Non-pigmented ciliary epithelial cell (primary cell): ENCODE data around the gene PDE11A.

Experiments used
- DNase-seq: peaks from one replicate; pipeline ENCODE4 v3.0.0-alpha.2; 2010; ENCODE audit warnings: low read depth

The PDE11A gene

DNA sequence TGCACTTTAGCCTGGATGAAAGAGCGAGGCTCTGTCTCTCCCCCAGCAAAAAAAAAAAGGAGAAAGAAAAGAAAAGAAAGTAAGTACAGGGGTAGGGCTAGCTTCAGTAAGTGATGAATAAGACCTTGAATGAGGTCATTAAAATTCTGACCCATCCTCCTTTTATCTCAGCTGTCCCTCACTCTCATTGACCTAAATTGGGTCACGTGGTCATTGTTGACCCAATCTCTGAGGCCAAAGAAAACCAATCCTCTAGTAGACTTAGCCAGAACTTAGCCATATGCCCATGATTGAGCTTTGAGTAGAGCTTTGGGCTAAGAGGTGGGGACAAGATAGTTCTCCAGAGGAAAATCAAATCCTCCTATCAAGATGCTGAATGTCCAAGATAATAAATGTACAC, 149.3 kb downstream of the PDE11A start:
- DNase-seq = no peak

DNA sequence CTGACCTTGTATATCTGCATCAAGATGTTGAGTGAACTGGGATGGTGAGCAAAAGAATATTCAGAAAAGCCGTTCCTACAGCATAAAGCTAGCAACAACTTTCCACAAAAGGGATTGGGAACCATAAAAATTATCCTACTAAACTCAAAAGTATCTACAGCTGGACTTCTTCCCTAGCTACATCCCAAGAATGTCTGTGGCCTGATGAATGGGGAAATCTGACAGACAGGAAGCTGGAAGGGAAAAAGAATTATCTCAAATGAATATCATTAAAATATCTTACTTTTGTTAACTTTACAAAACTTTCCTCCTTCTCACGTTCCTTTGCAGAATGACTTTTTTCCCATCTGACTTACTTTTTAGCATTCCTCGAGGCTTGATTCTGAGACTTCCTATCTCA, 150.9 kb downstream of the PDE11A start:
- DNase-seq = no peak

DNA sequence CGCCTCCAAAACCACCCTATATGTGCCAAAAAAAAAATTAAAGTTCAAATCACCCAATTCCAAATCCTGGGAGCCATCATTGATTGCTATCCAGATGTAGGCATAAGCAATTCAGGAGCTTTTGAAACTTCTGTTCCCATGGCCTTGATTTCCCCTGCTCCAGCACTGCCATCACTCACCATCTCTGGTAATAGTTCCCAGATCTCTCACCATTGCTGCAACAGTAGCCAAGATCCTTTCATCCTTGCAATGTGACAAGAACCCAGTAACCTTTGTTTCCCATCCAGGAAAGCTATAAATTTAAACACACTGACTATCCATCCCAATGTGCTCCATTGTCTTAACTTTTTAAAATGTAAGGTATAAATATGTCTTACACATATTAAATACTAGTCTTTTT, 155.4 kb downstream of the PDE11A start:
- DNase-seq = no peak

GRCh38 chr2:177916342-177916741, 156.2 kb downstream of the PDE11A start:
- no peak for DNase-seq

- DNase-seq = no peak
Measured at GRCh38 chr2:177914247-177914646, 158.3 kb downstream of the PDE11A start.

GRCh38 chr2:177909962-177910361, 162.6 kb downstream of the PDE11A start:
- no peak for DNase-seq

DNA sequence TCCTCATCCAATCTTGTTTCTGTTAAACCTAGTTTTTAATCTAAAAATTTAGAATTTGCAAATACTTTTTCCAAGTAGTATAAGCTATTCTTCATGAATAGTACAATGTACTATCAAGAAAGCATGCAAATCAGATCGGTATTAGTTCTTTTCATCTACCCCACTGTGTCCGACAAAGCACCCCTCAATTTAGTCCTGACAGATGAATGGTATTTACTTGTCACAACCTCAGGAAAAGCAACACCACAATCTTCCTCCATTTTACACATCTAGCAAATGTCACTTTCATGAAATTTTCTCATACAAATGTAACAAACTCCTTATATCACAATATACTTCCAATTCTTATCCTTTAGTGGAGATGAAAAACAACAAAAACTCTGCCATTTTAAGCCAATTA, 163.8 kb downstream of the PDE11A start:
- no peak for DNase-seq

GRCh38 chr2:177908182-177908581, 164.4 kb downstream of the PDE11A start:
- DNase-seq = no peak

GRCh38 chr2:177906041-177906718, 166.4 kb downstream of the PDE11A start:
- no peak for DNase-seq

DNA sequence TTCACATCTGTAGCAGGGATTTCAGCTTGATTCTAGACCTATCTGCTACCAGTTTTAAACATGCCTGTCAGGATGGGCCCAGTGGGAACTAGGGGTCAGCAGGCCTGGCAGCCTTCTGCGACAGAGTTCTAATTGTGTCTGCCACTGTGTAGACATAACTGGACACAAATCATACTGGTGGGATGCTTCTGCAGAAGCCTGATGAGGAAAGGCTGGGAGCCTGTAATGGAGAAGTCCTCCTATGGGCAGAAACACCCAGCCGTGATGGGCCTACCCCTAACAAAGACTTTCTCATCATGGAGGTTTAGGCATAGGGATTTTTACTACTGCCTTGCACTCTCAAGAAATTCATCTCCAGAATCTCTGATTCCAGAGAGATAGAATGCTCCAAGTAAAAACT, 166.9 kb downstream of the PDE11A start:
- DNase-seq = no peak

- DNase-seq = no peak
Measured at GRCh38 chr2:177902395-177903163, 170.0 kb downstream of the PDE11A start.

- no peak for DNase-seq
Measured at GRCh38 chr2:177900082-177900481, 172.5 kb downstream of the PDE11A start.

GRCh38 chr2:177897278-177897677, 175.3 kb downstream of the PDE11A start:
- no peak for DNase-seq

DNA sequence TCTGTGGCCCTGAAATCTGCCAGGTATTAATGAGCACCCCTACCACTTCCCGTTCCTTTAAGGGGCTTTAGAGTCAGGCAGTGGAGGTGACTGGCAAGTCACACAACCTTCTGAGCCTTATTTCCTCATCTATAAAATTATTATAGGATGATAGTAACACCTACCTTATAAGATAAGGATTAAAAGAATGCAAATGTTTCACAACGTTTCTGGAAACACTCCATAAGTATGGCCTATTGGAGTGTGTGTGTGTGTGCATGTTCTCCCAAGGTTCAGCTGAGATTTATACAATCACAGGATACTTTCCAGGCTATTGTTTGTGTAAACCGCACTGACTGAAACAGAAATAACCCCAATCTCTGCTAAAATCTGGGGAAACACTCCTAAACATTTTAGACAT, 176.0 kb downstream of the PDE11A start:
- DNase-seq = no peak

DNA sequence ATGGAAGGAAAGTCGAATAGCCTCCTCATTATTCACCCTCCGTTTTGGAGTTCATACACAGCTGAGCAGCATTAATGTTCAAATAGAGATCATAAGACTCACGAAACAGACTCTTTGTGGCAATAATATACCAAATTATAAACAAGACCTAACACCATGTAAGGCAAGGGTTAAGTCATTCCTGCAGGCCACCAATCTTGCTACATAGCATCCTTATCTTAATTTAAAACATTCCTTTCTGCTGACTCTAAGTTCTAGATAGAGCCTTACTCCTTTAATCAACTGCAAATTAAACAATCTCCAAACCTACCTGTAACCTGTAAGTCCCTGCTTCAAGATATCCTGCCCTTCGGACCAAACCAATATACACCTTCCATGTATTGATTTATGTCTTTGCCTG, 178.0 kb downstream of the PDE11A start:
- no peak for DNase-seq

GRCh38 chr2:177893880-177894279, 178.7 kb downstream of the PDE11A start:
- no peak for DNase-seq

GRCh38 chr2:177891533-177891932, 181.0 kb downstream of the PDE11A start:
- no peak for DNase-seq

GRCh38 chr2:177889818-177890460, 182.6 kb downstream of the PDE11A start:
- no peak for DNase-seq

GRCh38 chr2:177888581-177888980, 184.0 kb downstream of the PDE11A start:
- DNase-seq = no peak

GRCh38 chr2:177887722-177888121, 184.9 kb downstream of the PDE11A start:
- no peak for DNase-seq

GRCh38 chr2:177886824-177887223, 185.8 kb downstream of the PDE11A start:
- no peak for DNase-seq

DNA sequence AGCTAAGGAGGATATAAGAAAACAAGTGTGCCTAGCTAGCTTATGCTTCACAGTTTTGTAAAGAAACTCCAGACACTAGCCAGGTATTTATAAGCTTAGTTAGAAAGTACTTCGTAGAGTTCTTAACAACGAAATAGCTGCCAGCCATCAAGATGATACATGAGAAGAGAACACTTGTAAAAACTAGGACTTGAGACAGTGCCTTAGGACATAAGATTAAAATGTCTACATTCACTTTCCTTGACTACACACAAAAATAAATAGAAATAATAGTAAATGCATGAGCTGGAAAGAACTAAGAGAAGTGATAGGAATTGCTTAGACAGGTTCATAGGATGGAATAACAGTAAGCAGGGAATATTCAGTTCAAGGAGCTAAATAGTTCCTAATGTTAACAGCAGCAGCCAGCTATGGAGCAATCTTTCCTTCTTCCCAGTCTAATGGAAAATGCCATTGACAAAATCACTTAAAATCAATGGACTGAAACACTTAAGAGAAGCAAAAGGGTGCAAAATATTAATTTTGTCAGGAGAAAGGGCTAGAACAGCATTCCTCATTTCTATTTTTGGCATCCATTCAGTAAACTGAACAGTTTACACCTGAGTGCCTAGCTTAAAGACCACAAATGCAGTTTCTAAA, 186.6 kb downstream of the PDE11A start:
- DNase-seq = no peak

- no peak for DNase-seq
Measured at GRCh38 chr2:177883177-177883576, 189.4 kb downstream of the PDE11A start.
